KOPT-K1 (cell line): Measurements from ENCODE around the gene POLR3B.
"Not testable (repeated sequence)": the region's sequence is repeated elsewhere in the genome, so short reads cannot be mapped to it uniquely, and the experiment has no call there.

ENCODE experiments used
- H3K27ac ChIP-seq: fragments of 200-600 bp; sonication (generic); 2 replicates; pipeline ENCODE4 v1.5.1; 2016; ENCODE audit warnings: antibody characterized with exemption, mild to moderate bottlenecking, low read depth, low read length; ENCODE audit not compliant: poor library complexity, severe bottlenecking
- H3K36me3 ChIP-seq: fragments of 200-600 bp; sonication (generic); 2 replicates; pipeline ENCODE4 v1.5.1; 2017; ENCODE audit warnings: antibody characterized with exemption, mild to moderate bottlenecking, low read length, moderate library complexity; ENCODE audit not compliant: insufficient read depth
- H3K9me3 ChIP-seq: fragments of 200-600 bp; sonication (generic); 2 replicates; pipeline ENCODE4 v1.5.1; 2017; ENCODE audit warnings: antibody characterized with exemption, low read length, mild to moderate bottlenecking; ENCODE audit not compliant: insufficient read depth, poor library complexity, severe bottlenecking

POLR3B gene

GRCh38 chr12:106357549-106358395 lies at the start of gene POLR3B:
Gene POLR3B (plus strand): TSS chr12:106357748. CDS start chr12:106357880, 132 bp downstream.
- Histone ChIP-seq H3K27ac (peak within 1 kb of the TSS; percentile 77), H3K9me3 (no peaks in the 10 kb centered on the region), H3K36me3 (no peaks in the 10 kb centered on the region)

GRCh38 chr12:106308121-106308520 lies 49.4 kb upstream of the POLR3B start:
- Histone ChIP-seq H3K9me3 (no peaks in the 10 kb centered on the region), H3K27ac (no peak overlapping the region), H3K36me3 (no peaks in the 10 kb centered on the region)

GRCh38 chr12:106308611-106309010 lies 48.9 kb upstream of the POLR3B start:
- no peaks in the 10 kb centered on the region for H3K36me3 ChIP-seq
- H3K27ac ChIP-seq: no peak overlapping the region
- H3K9me3 ChIP-seq: no peaks in the 10 kb centered on the region

- Histone ChIP-seq H3K27ac (no peak overlapping the region), H3K9me3 (no peaks in the 10 kb centered on the region), H3K36me3 (no peaks in the 10 kb centered on the region)
Observed at GRCh38 chr12:106309671-106310505, 47.7 kb upstream of the POLR3B start.

GRCh38 chr12:106310687-106311086 lies 46.9 kb upstream of the POLR3B start:
- H3K27ac ChIP-seq: no peak overlapping the region
- H3K9me3 ChIP-seq: no peaks in the 10 kb centered on the region
- H3K36me3 ChIP-seq: no peaks in the 10 kb centered on the region

- no peaks in the 10 kb centered on the region for H3K36me3 ChIP-seq
- H3K27ac ChIP-seq: no peak overlapping the region
- no peaks in the 10 kb centered on the region for H3K9me3 ChIP-seq
Observed at GRCh38 chr12:106311139-106311538, 46.4 kb upstream of the POLR3B start.

- H3K36me3 ChIP-seq, H3K27ac ChIP-seq, H3K9me3 ChIP-seq: not testable (repeated sequence)
Observed at GRCh38 chr12:106313413-106313812, 44.1 kb upstream of the POLR3B start.

GRCh38 chr12:106315523-106315922 lies 42.0 kb upstream of the POLR3B start:
- no peaks in the 10 kb centered on the region for H3K9me3 ChIP-seq
- H3K27ac ChIP-seq: no peak overlapping the region
- no peaks in the 10 kb centered on the region for H3K36me3 ChIP-seq

GRCh38 chr12:106317406-106318082 lies 40.0 kb upstream of the POLR3B start:
- no peaks in the 10 kb centered on the region for H3K36me3 ChIP-seq
- H3K9me3 ChIP-seq: no peaks in the 10 kb centered on the region
- H3K27ac ChIP-seq: no peak overlapping the region

GRCh38 chr12:106321139-106321850 lies 36.3 kb upstream of the POLR3B start:
- Histone ChIP-seq H3K9me3 (no peaks in the 10 kb centered on the region), H3K36me3 (no peaks in the 10 kb centered on the region), H3K27ac (no peak overlapping the region)

GRCh38 chr12:106323537-106323936 lies 34.0 kb upstream of the POLR3B start:
- no peaks in the 10 kb centered on the region for H3K9me3 ChIP-seq
- H3K27ac ChIP-seq: no peak overlapping the region
- no peaks in the 10 kb centered on the region for H3K36me3 ChIP-seq

- Histone ChIP-seq H3K9me3 (no peaks in the 10 kb centered on the region), H3K27ac (no peak overlapping the region), H3K36me3 (no peaks in the 10 kb centered on the region)
Observed at GRCh38 chr12:106327309-106327869, 30.2 kb upstream of the POLR3B start.

- H3K27ac ChIP-seq: no peak overlapping the region
- H3K36me3 ChIP-seq: no peaks in the 10 kb centered on the region
Observed at GRCh38 chr12:106328735-106329134, 28.8 kb upstream of the POLR3B start.

GRCh38 chr12:106329231-106329982 lies 28.1 kb upstream of the POLR3B start:
- Histone ChIP-seq H3K27ac (no peak overlapping the region), H3K9me3 (no peaks in the 10 kb centered on the region), H3K36me3 (no peaks in the 10 kb centered on the region)

More at GRCh38 chr12:106328735-106329134, 28.8 kb upstream of the POLR3B start:
- no peaks in the 10 kb centered on the region for H3K9me3 ChIP-seq
